Ovary (tissue), 9 donors: ENCODE results near the gene ZNF217. TPM values are rescaled to one million over a fixed set of nuclear protein-coding genes. Genes with fewer than 3 reads are reported as not detected.
"Not testable (repeated sequence)": the region's sequence is repeated elsewhere in the genome, so short reads cannot be mapped to it uniquely, and the experiment has no call there.

Source experiments
- DNase-seq, 5 donors: peaks; one replicate each; pipeline ENCODE4 v3.0.0-alpha.2; 2019 to 2020
- H3K27ac ChIP-seq, 2 donors: fragments of 200-600 bp; one replicate each; pipeline versions ENCODE4 v1.5.1 to v1.8.0; 2019 to 2022
- H3K27me3 ChIP-seq: fragments of 200-600 bp; one replicate; pipeline ENCODE4 v1.8.0; 2022
- H3K36me3 ChIP-seq: fragments of 200-600 bp; sonication (generic); one replicate; pipeline ENCODE4 v1.5.1; 2019
- H3K4me1 ChIP-seq: one replicate; pipeline ENCODE4 v1.8.1; 2013; ENCODE audit warnings: mild to moderate bottlenecking, moderate library complexity; ENCODE audit not compliant: insufficient read depth
- H3K4me3 ChIP-seq: fragments of 200-600 bp; sonication (generic); one replicate; pipeline ENCODE4 v1.5.1; 2017
- H3K9me3 ChIP-seq, 2 donors: fragments of 200-600 bp in 1 of 2; sonication (generic) in 1 of 2; one replicate each; pipeline versions ENCODE4 v1.5.1 to v1.8.1; 2013 to 2019; ENCODE audit warnings: mild to moderate bottlenecking in 1 of 2, moderate library complexity in 1 of 2
- CTCF ChIP-seq, 3 donors: fragments of 450-650 bp in 2 of 3; fragments of 200-600 bp in 1 of 3; IDR thresholded peaks; one replicate each; pipeline versions ENCODE4 v1.5.1 to v1.8.0; 2016 to 2022; ENCODE audit warnings: antibody characterized with exemption in 3 of 3, mild to moderate bottlenecking in 1 of 3
- EP300 ChIP-seq: sonication (generic); formaldehyde crosslinking; IDR thresholded peaks from one replicate; pipeline ENCODE4 v1.6.1; 2017; ENCODE audit warnings: antibody characterized with exemption
- POLR2A ChIP-seq: fragments of 450-650 bp; IDR thresholded peaks from one replicate; pipeline ENCODE4 v1.6.1; 2017; ENCODE audit warnings: antibody characterized with exemption, mild to moderate bottlenecking, moderate library complexity
- WGBS, 3 donors: extraction: QIAGEN DNeasy Blood & Tissue Kit in 1 of 3; methylation state at CpG; one replicate each; pipeline versions ENCODE4 v1.1.5 to v1.1.7; 2013 to 2017; 5-methylcytosine and 5-hydroxymethylcytosine counted together
- intact Hi-C, 4 donors: fragments of 100-400 bp; cut with DNase I; formaldehyde crosslinking; loops; one replicate each; pipeline versions ENCODE4 v1.11.0 to v1.15.1; 2022 to 2023
- polyA plus RNA-seq, 2 donors: library from polyadenylated mRNA; stranded (reverse); fragments of 200-250 nt in 1 of 2; fragments of 350-450 nt in 1 of 2; fragmentation: Illumina TruSeq in 1 of 2; extraction: RNeasy Lipid Tissue Mini Kit (QIAGEN cat#74804) in 1 of 2; gene quantifications; one replicate each; pipeline ENCODE4 v1.2.3, GENCODE V29; 2013 to 2014
- total RNA-seq, 7 donors: library from RNA; depleted of rRNA in 2 of 7; stranded (reverse); fragments of >200 nt in 2 of 7; fragmentation: NEBNext Ultra II Directional in 3 of 7; extraction: Animal tissue kit (Norgen Biotek cat#: 25700) in 3 of 7; gene quantifications; one replicate each; pipeline versions ENCODE4 v1.1.0 to v1.2.4, GENCODE V29; 2016 to 2023
- donor health status: DM: no; HTN: no; CAD: no; lungs with moderate emphysema.
- donor health status: DM: no; HTN: no; CAD: no.
- donor health status: Bipolar disorder and iron deficiency.
- donor health status: DM: yes; HTN: yes; CAD: no.
- donor health status: DM: no; HTN: no; CAD: no.
- donor health status: DM: yes; HTN: yes; CAD: no.

The ZNF217 gene
- total and polyA plus RNA-seq, 9 donors, result 13.1 to 69.7 (median 20.8) TPM

GRCh38 chr20:53568351-53568750 lies 25.3 kb downstream of the ZNF217 start:
- TF ChIP-seq EP300, result no peak
- no peak for TF ChIP-seq POLR2A
- TF ChIP-seq CTCF (IDR thresholded peaks at IDR 0.05), result no peak
- 76 to 86% (median 85%) methylated on average over 8 of the region's 8 CpGs for WGBS, 3 donors
- Histone ChIP-seq H3K27ac (no peak overlapping the region), H3K4me3 (no peak overlapping the region), H3K27me3 (no peaks in the 10 kb centered on the region), H3K36me3 (no peaks in the 10 kb centered on the region), H3K4me1 (peaks cover 6% of the 10 kb centered on the region), H3K9me3 (no peaks in the 10 kb centered on the region)
- intact Hi-C loops, result no loop called here
- DNase-seq, result no peak

- 28 to 54% (median 36%) methylated on average over 3 of the region's 3 CpGs for WGBS, 3 donors
Measured at GRCh38 chr20:53567379-53567917, 26.2 kb downstream of the ZNF217 start.

GRCh38 chr20:53566623-53567022 lies 27.0 kb downstream of the ZNF217 start:
- 58 to 81% (median 73%) methylated on average over 9 of the region's 9 CpGs for WGBS, 3 donors
- DNase-seq, H3K27ac ChIP-seq, H3K9me3 ChIP-seq, H3K27me3 ChIP-seq, intact Hi-C loops, H3K4me1 ChIP-seq, H3K4me3 ChIP-seq, H3K36me3 ChIP-seq: not testable (repeated sequence)

More at GRCh38 chr20:53567379-53567917, 26.2 kb downstream of the ZNF217 start:
- intact Hi-C loops, result no loop called here
- H3K4me1 ChIP-seq, result peaks cover 6% of the 10 kb centered on the region
- H3K36me3 ChIP-seq, result no peaks in the 10 kb centered on the region
- DNase-seq, result no peak
- H3K4me3 ChIP-seq, result no peak overlapping the region
- H3K27me3 ChIP-seq, result no peaks in the 10 kb centered on the region
- TF ChIP-seq EP300, result no peak
- TF ChIP-seq CTCF (IDR thresholded peaks at IDR 0.05), result no peak
- TF ChIP-seq POLR2A, result no peak
- no peak overlapping the region for H3K27ac ChIP-seq
- no peaks in the 10 kb centered on the region for H3K9me3 ChIP-seq

GRCh38 chr20:53565254-53565653 lies 28.4 kb downstream of the ZNF217 start:
- 95 to 96% (median 95%) methylated on average over 11 of the region's 11 CpGs for WGBS, 3 donors
- intact Hi-C loops, result no loop called here
- H3K4me3 ChIP-seq, result no peak overlapping the region
- no peaks in the 10 kb centered on the region for H3K9me3 ChIP-seq
- H3K36me3 ChIP-seq, result no peaks in the 10 kb centered on the region
- no peaks in the 10 kb centered on the region for H3K27me3 ChIP-seq
- no peak overlapping the region for H3K27ac ChIP-seq
- H3K4me1 ChIP-seq, result peaks cover 2% of the 10 kb centered on the region
- DNase-seq, result no peak
- TF ChIP-seq POLR2A (no peak), EP300 (no peak), CTCF (IDR thresholded peaks at IDR 0.05) (no peak)

- DNase-seq, result peak in 1 of 5 donors; percentile 23
- H3K36me3 ChIP-seq, H3K27me3 ChIP-seq, H3K4me3 ChIP-seq, H3K9me3 ChIP-seq, H3K4me1 ChIP-seq, H3K27ac ChIP-seq, intact Hi-C loops: not testable (repeated sequence)
- WGBS, 3 donors, result 95 to 97% (median 96%) methylated on average over 9 of the region's 9 CpGs
Measured at GRCh38 chr20:53562104-53562764, 31.4 kb downstream of the ZNF217 start.
